ENCODE results near the gene SAG.

The SAG gene

DNA sequence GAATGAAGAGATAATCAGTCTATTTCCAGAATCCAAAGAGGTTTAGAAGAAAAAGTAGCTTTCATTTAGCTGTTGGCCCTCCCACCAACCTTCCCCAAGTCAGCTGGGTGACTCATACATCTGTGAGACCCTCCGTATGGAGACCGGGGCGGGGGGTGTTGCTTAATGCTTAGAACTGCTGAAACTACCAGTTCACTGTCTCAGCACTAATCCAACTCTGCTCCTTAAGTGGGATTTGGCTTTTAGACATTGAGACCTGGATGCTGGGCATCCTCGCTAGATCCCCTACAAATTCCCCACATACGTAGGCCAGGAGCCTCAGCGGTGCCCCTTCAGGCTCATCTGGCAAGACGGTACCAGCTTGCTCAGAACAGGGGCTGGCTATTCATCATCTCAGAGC, at the start of gene SAG:
TSS of gene SAG (plus strand) at position 252 of the 400 bp plus-strand sequence. CDS start 1,374 bp downstream, outside the sequence.
- no peak for TF ChIP-seq ZNF274 (IDR thresholded peaks at IDR 0.05; ENCODE audit: low read depth, low read length)
- H3K4me3 ChIP-seq (ENCODE audit: low read length), result no peak within 1 kb of the TSS

DNA sequence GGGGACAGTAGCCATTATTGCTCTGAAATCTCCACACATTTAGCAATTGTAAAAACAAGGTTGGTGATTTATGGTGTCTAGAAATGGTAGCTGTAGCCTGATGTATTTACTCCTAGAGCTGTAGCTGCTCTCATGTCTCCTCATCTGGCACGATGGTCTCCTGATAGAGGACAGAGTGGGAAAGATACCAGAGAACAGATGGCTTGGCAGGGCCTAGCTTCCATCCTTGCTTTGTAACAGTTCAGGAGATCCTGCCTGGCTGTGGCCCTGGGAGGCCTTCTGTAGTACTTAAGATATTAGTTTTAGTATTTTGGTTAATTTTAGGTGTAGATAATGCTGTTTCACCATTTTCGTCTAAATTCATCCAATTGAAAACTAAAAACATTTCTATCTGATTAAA, 49.4 kb upstream of the SAG start:
- TF ChIP-seq ZNF274 (IDR thresholded peaks at IDR 0.05; ENCODE audit: low read depth, low read length), result no peak
- H3K4me3 ChIP-seq (ENCODE audit: low read length), result no peak overlapping the region

DNA sequence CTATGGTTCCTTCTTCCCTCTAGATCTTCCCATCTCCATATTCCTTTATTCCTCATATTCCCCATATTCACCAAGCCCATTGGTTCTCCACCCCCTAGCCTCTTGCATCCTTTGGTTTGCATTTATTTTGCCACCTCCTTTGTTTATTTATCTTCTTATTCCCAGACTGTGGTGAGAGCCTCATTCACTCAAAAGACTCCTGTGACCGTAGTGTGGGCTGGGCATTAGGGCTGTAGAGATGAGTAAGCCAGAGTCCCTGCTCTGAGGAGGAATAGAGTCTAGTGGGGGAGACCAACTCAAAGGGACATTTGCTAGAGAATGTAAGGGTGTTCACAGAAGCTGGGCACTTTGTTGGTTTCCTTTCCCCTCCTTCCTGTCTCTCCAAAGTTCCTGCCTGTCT, 47.9 kb upstream of the SAG start:
- no peak for TF ChIP-seq ZNF274 (IDR thresholded peaks at IDR 0.05; ENCODE audit: low read depth, low read length)
- no peak overlapping the region for H3K4me3 ChIP-seq (ENCODE audit: low read length)

DNA sequence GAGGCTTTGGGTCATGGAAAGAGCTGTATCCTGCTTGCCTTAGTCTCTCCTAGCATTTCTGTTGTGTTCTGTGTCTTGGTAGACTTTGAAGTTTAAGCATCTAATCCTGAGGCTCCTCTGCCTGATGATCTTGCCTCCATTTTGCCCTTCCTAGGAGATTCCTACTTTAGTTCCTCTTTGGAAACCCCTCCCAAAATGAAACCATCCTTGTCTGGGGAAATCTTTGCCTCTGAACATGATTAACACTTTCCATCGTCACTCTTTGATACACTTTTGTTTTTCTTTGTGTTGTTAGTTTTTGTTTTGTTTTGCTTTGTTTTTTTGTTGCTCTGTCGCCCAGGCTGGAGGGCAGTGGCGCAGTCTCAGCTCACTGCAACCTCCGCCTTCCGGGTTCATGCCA, 47.0 kb upstream of the SAG start:
- no peak overlapping the region for H3K4me3 ChIP-seq (ENCODE audit: low read length)
- TF ChIP-seq ZNF274 (IDR thresholded peaks at IDR 0.05; ENCODE audit: low read depth, low read length), result no peak

DNA sequence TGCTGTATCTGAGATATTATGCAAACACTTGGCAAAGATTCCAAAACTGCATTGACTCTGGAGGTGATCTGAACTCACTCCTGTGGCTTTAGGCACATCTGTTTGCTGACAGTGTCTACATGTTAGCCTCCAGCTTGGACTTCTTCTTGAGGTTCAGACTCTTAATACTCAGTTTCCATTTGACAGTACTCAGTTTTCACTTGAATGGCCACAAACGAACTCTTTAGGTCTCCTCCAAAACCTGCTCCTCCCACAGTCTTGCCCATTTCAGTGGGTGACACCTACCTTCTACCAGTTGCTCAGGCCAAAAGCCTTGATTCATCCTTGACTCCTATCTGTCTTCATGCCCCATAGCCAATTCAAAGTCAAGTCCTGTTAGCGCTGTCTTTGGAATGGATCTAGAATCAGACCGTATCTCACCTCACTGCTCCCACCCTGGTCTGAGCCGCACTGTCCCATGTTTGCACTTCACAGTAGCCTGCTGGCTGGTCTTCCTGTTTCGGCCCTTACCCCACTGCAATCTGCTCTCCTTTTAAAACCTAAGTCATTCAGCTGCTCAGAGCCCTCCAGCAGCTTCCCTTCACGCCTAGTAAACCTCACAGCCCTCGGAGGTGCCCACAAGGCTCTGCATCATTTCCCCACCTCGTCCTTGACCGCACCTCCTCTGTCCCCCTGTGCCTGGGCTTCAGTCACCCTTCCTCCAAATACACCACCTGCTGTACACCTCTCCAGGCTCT, 45.6 kb upstream of the SAG start:
- no peak for TF ChIP-seq ZNF274 (IDR thresholded peaks at IDR 0.05; ENCODE audit: low read depth, low read length)
- H3K4me3 ChIP-seq (ENCODE audit: low read length), result no peak overlapping the region

DNA sequence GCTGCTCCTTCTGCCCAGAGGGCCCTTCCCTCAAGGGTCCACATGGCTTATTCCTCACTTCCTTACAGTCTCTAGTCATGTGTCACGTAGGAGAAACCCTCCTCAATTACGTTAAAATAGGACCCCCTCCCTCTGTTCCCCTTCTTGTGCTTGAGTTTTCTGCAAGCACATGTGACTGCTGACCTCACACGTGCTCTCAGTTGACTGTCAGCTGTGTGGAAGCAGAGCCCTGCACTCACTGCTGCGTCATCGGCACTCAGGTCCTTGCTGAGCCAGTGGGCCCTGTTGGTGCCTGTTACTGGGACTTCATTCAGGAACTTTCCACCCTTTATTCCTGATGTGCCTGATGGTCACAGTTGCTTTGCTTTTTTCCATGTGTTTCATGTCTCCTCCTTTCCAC, 45.1 kb upstream of the SAG start:
- no peak for TF ChIP-seq ZNF274 (IDR thresholded peaks at IDR 0.05; ENCODE audit: low read depth, low read length)
- no peak overlapping the region for H3K4me3 ChIP-seq (ENCODE audit: low read length)

DNA sequence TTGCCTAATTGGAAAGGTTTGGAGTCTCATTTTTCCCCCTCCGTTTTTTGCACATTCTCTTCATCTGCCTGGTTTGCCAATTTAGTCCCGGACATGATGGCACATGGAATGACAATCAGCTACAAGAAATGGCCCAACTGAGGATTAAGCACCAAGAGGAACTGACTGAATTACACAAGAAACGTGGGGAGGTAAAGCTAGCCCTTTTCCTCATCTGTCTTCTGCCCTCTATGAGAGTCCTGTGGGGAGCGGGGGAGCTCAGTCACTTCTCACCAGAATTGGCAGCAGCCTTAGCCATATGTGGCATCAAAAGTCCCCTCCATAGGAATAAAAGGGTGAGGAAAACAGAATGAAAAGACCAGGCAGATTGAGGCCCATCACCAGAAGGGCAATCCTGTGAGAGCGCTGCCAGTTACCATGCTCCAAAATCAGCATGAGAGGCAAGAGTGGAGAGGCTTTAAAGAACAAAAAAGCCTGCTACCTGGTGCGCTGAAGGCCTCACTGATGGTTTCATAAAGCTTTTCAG, 44.5 kb upstream of the SAG start:
- no peak for TF ChIP-seq ZNF274 (IDR thresholded peaks at IDR 0.05; ENCODE audit: low read depth, low read length)
- no peak overlapping the region for H3K4me3 ChIP-seq (ENCODE audit: low read length)

DNA sequence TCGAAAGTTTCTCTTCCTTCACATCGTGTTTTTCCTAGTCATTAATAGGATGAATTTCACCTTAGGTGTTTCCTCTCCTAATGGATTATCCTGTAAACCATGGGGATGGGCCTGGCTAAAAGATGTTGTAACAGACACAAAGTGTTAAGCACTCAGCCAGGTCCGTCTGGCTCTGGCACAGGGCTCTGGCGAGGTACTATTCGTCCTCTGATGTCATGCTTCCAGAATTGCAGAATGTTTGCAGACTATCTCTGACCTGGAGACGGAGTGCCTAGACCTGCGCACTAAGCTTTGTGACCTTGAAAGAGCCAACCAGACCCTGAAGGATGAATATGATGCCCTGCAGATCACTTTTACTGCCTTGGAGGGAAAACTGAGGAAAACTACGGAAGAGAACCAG, 42.9 kb upstream of the SAG start:
- H3K4me3 ChIP-seq (ENCODE audit: low read length), result no peak overlapping the region
- no peak for TF ChIP-seq ZNF274 (IDR thresholded peaks at IDR 0.05; ENCODE audit: low read depth, low read length)

DNA sequence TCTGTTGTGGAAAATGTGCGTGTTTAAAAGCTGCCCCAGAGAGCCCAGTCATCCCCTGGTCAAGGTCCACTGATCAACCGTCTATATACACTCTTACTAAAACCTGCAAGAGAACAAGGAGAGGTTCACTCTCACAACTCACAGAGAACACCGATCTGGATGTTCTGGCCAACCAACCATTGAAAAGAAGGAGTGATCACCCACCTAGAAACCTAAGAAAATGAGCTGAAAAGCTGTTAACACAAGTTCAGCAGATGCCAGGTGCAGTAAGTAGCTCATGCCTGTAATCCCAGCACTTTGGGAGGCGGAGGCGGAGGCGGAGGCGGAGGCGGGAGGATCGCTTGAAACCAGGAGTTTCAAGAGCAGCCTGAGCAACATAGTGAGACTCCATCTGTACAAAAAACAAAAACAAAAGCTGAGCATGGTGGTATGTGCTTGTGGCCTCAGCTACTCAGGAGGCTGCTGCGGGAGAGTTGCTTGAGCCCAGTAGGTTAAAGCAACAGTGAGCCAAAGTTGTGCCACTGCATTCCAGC, 41.7 kb upstream of the SAG start:
- no peak for TF ChIP-seq ZNF274 (IDR thresholded peaks at IDR 0.05; ENCODE audit: low read depth, low read length)

DNA sequence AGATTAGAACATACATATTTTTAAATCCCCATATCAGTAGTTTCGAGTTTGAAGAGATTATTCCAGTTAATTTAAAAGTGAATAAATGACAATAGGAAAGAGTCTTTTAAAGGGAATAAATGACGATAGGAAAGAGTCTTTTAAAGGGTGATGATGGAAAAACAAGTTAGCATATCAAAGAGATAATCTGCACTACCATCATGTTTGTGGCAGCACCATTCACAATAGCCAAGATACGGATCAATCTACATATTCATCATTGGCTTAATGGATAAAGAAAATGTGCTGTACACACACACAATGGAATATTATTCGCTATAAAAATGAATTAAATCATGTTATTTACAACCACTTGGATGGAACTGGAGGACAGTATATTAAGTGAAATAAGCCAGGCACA, 41.1 kb upstream of the SAG start:
- TF ChIP-seq ZNF274 (IDR thresholded peaks at IDR 0.05; ENCODE audit: low read depth, low read length), result no peak
- H3K4me3 ChIP-seq (ENCODE audit: low read length), result no peak overlapping the region

More for the DNA sequence above, 41.7 kb upstream of the SAG start:
- H3K4me3 ChIP-seq (ENCODE audit: low read length), result no peak overlapping the region

DNA sequence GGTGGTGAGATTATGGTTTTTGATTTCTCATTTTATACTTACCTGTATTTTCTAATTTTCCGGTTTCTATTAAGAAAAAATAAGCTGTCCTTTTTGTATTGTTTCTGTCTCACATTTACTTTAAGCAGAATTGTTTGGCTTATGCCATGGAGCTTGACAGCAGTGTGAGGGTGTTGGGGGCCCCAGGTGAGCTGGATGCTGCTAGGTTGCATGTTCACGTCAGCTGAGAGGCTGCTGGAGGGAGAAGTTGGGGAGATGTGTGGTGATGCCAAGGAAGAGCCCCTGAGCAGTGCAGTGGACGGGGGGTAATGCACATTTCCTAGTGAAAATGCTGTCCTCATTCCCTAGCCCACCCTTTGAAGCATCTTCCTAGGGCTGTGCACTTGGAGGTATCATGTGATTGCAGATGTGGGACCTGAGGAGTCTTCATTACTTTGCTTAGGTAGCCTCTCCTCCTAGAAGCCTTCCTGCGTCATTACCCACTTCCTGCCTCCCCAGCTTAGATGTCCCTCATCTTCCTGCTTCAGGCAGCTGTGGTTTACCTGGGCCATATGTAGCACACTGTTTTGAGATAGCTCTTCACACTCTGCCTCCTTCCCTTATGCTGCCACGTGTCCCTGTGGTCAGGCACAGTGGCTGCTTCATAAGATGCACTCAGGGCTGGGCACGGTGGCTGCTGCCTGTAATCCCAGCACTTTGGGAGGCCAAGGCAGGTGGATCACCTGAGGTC, 39.9 kb upstream of the SAG start:
- H3K4me3 ChIP-seq (ENCODE audit: low read length), result no peak overlapping the region
- TF ChIP-seq ZNF274 (IDR thresholded peaks at IDR 0.05; ENCODE audit: low read depth, low read length), result no peak

DNA sequence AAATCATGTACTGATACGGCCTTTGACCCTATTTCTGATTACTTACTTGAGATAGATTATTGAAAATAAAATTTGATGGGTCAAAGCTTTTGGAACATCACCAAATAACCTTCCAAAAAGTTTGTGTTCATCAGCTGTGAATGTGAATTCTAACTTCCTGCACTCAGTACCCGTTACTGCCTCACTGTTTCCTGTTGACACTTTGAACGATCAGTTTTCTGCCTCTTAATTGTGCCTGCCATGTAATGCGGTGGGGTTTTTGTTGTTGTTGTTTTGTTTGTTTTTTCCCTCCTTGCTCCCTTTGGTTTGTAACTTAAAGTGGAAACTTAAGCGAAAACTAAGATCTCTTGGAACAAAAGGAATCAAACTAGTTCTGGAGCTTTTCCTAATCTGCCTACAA, 37.2 kb upstream of the SAG start:
- TF ChIP-seq ZNF274 (IDR thresholded peaks at IDR 0.05; ENCODE audit: low read depth, low read length), result no peak
- H3K4me3 ChIP-seq (ENCODE audit: low read length), result no peak overlapping the region

DNA sequence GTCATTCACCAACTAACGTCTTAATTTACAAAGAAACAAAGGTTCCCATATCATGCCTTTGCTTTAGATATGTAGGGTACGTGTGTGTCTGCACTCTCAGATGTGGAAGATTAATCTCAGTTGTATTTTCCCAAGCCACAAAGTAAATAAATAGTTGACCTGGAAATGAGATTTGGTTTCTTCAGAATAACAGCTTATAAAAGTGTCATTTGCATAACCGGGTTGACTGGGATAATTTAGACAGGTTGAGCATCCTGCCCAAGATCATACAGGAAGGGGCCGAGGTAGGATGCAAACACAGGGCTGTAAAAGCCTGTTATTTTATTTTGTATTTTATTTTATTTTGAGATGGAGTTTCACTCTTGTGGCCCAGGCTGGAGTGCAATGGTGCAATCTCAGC, 36.7 kb upstream of the SAG start:
- H3K4me3 ChIP-seq (ENCODE audit: low read length), result no peak overlapping the region
- TF ChIP-seq ZNF274 (IDR thresholded peaks at IDR 0.05; ENCODE audit: low read depth, low read length), result no peak

DNA sequence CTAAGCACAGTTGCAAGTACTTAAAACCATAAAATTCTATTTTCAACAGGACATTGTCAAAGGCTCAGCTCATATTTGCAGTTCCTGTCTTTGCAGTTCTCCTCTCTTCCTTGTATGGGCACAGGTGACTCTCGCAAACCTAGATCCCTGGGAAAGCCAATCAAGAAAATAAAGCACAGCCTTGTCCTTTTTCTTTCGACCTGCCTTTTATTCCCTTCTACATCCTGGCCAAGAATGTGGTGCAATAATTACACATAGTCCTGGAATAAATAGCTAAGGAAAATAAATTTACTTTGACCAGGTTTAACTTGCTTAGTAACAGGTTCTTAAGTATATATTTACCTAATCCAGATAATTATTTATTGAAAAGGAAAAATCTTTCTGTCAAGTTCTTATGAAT, 35.9 kb upstream of the SAG start:
- TF ChIP-seq ZNF274 (IDR thresholded peaks at IDR 0.05; ENCODE audit: low read depth, low read length), result no peak
- H3K4me3 ChIP-seq (ENCODE audit: low read length), result no peak overlapping the region

DNA sequence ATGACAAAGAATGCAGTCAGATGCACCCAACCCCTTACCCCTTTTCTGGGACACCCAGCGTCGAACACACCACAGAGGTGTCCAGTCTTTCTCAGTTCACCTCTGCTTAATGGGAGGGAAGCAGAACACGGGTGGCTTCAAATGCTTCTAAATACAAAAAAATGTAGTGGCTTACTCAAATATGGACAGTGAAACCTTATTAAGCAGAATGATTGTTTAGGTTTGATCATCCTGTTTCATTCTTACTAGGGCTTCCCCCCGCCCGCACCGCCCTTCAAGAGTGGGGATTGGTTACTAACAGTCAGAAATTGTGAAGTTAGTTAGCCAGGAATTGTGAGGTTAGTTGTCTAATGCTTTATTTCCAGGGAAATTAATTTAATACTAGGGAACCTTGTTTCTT, 34.5 kb upstream of the SAG start:
- no peak overlapping the region for H3K4me3 ChIP-seq (ENCODE audit: low read length)
- TF ChIP-seq ZNF274 (IDR thresholded peaks at IDR 0.05; ENCODE audit: low read depth, low read length), result no peak
